Activated B cell treated with CpG ODN at 0.5 μM for 24 hours (primary cell): Measurements from ENCODE around the gene CHEK1. TPM values are rescaled to one million over a fixed set of nuclear protein-coding genes. Genes with fewer than 3 reads are reported as not detected.

Experiments used
- ATAC-seq: fragments of 200-7000 bp; cut with Tn5 transposase; one replicate; pipeline ENCODE4 v1.10.0; 2021; ENCODE audit warnings: low read depth, mild to moderate bottlenecking, moderate library complexity
- CTCF ChIA-PET: fragments of 350-600 bp; sonication (Branson Sonifier 250); formaldehyde crosslinking; loops from one replicate; lab custom pipeline; 2021; ENCODE audit warnings: antibody characterized with exemption; lab: Charles Lee
- POLR2A ChIA-PET: fragments of 350-600 bp; sonication (Branson Sonifier 250); formaldehyde crosslinking; loops from one replicate; lab custom pipeline; 2021; ENCODE audit warnings: antibody characterized with exemption; lab: Charles Lee
- DNase-seq: peaks from one replicate; pipeline ENCODE4 v3.0.0; 2022
- H3K27ac Mint-ChIP-seq: one replicate; pipeline ENCODE4 v1.8.0; 2020; ENCODE audit warnings: mixed read lengths
- H3K27me3 Mint-ChIP-seq: one replicate; pipeline ENCODE4 v1.8.0; 2021; ENCODE audit warnings: mixed read lengths
- H3K36me3 Mint-ChIP-seq: one replicate; pipeline ENCODE4 v1.8.0; 2021; ENCODE audit warnings: low read depth, mixed read lengths
- H3K4me1 Mint-ChIP-seq: one replicate; pipeline ENCODE4 v1.8.0; 2021; ENCODE audit warnings: mixed read lengths
- H3K4me3 Mint-ChIP-seq: one replicate; pipeline ENCODE4 v1.8.0; 2020; ENCODE audit warnings: mild to moderate bottlenecking, mixed read lengths
- H3K9me3 Mint-ChIP-seq: one replicate; pipeline ENCODE4 v1.8.0; 2020; ENCODE audit warnings: mixed read lengths
- intact Hi-C: fragments of 100-400 bp; cut with micrococcal nuclease; formaldehyde crosslinking; loops from one replicate; pipeline ENCODE4 v1.15.1; 2024
- total RNA-seq: library from RNA; stranded (reverse); gene quantifications from 2 replicates; pipeline ENCODE4 v1.2.3, GENCODE V29; 2022
- TF ChIP-seq, protein P1 (sequence below): fragments of 200-600 bp; IDR thresholded peaks from one replicate; pipeline ENCODE4 v1.8.0; 2022; ENCODE audit warnings: antibody characterized with exemption, mild to moderate bottlenecking

The CHEK1 gene
- total RNA-seq, 1 donor from 2014 or later: 9.6 TPM

DNA sequence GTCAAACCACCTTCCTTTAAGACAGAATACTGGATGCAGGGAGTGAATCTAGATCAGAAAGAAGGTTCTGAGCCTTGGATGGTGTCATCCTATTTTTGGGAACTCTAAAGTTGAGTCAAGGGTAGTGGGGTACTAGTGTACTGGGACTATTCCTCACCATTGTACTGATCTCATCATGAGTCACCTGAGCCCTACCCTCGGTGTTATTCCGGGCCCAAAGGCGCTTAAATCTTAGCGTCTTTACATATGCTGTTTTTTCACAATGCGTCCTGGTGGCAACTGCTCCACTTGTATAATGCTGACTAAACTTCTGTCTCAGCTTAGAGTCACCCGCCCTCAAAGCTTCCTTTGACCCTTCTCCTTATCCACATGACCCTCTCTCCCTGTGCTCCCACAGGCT is 95.8 kb downstream of the CHEK1 start:
- Mint-ChIP-seq H3K27ac (no peak overlapping the region), H3K27me3 (peaks cover 15% of the 10 kb centered on the region), H3K4me1 (no peaks in the 10 kb centered on the region), H3K4me3 (no peak overlapping the region), H3K9me3 (no peaks in the 10 kb centered on the region), H3K36me3 (no peaks in the 10 kb centered on the region)
- no peak for ATAC-seq
- intact Hi-C loops: loop anchor here (10.0 kb wide), 1 partner anchor 474 kb away; no protein-coding TSS in a partner anchor
- CTCF ChIA-PET: no interaction called here
- TF ChIP-seq, protein P1, sequence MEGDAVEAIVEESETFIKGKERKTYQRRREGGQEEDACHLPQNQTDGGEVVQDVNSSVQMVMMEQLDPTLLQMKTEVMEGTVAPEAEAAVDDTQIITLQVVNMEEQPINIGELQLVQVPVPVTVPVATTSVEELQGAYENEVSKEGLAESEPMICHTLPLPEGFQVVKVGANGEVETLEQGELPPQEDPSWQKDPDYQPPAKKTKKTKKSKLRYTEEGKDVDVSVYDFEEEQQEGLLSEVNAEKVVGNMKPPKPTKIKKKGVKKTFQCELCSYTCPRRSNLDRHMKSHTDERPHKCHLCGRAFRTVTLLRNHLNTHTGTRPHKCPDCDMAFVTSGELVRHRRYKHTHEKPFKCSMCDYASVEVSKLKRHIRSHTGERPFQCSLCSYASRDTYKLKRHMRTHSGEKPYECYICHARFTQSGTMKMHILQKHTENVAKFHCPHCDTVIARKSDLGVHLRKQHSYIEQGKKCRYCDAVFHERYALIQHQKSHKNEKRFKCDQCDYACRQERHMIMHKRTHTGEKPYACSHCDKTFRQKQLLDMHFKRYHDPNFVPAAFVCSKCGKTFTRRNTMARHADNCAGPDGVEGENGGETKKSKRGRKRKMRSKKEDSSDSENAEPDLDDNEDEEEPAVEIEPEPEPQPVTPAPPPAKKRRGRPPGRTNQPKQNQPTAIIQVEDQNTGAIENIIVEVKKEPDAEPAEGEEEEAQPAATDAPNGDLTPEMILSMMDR: no peak
- DNase-seq: no peak
- POLR2A ChIA-PET: no interaction called here

DNA sequence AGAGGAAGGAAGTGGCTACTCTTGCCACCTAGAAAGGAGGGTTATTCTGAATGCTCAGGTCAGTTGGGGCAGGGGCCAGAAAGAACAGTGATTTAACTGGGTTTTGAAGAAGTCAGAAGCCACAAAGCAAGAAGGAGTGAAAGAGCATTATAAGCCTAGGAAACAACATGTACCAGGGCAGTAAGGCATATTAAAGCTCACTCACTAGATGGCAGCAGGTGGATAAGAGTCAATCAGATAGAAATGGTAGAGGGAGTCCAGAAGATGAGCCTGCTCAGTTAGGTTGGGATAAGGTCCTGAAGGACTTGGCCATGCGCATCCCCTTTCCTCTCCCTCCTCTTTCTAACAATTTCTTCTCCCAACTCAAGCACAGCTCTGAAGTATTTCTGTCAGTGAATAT is 99.2 kb downstream of the CHEK1 start:
- Mint-ChIP-seq H3K4me1 (no peaks in the 10 kb centered on the region), H3K27ac (no peak overlapping the region), H3K4me3 (no peak overlapping the region), H3K9me3 (no peaks in the 10 kb centered on the region), H3K27me3 (peaks cover 14% of the 10 kb centered on the region), H3K36me3 (no peaks in the 10 kb centered on the region)
- ChIA-PET CTCF (interaction anchor here (1.6 kb wide), 1 partner anchor 151 kb away, joined by 3 read pairs; no protein-coding TSS in a partner anchor), POLR2A (no interaction called here)
- ATAC-seq: no peak
- intact Hi-C loops: loop anchor here (1.0 to 10.0 kb wide), 2 partner anchors 150 to 471 kb away; no protein-coding TSS in a partner anchor
- TF ChIP-seq, protein P1: no peak
- DNase-seq: no peak

Other genes with a start within 250 kb of the CHEK1 start
- 8.4 and 9.4 TPM in 2 replicates for gene FEZ1, start 128.9 kb upstream of the CHEK1 start, total RNA-seq
- gene EI24, start 55.7 kb upstream of the CHEK1 start, total RNA-seq: 34.3 and 34.5 TPM in 2 replicates
- 79.4 and 86.5 TPM in 2 replicates for gene STT3A, start 32.3 kb upstream of the CHEK1 start, total RNA-seq
- not detected in 2 replicates for gene ACRV1, start 55.7 kb downstream of the CHEK1 start, total RNA-seq
- gene PATE1, start 121.1 kb downstream of the CHEK1 start, total RNA-seq: not detected in 2 replicates
- gene PATE2, start 153.7 kb downstream of the CHEK1 start, total RNA-seq: not detected in 2 replicates
- gene PATE3, start 163.0 kb downstream of the CHEK1 start, total RNA-seq: not detected in 2 replicates
- gene PATE4, start 208.2 kb downstream of the CHEK1 start, total RNA-seq: not detected in 2 replicates